Head of caudate nucleus (tissue), 42 donors: ENCODE results near the gene COASY.
A peak's percentile ranks its signal among the peaks of the same experiment; 100 is the strongest.

Experiments
- DNase-seq, 42 donors: peaks; one replicate each; pipeline versions ENCODE4 v3.0.0 to v3.0.0-alpha.2; 2020 to 2021; ENCODE audit warnings: mixed read lengths in 7 of 42
- intact Hi-C: fragments of 100-400 bp; cut with DNase I; formaldehyde crosslinking; loops from one replicate; pipeline ENCODE4 v1.15.0; 2022

COASY gene

DNA sequence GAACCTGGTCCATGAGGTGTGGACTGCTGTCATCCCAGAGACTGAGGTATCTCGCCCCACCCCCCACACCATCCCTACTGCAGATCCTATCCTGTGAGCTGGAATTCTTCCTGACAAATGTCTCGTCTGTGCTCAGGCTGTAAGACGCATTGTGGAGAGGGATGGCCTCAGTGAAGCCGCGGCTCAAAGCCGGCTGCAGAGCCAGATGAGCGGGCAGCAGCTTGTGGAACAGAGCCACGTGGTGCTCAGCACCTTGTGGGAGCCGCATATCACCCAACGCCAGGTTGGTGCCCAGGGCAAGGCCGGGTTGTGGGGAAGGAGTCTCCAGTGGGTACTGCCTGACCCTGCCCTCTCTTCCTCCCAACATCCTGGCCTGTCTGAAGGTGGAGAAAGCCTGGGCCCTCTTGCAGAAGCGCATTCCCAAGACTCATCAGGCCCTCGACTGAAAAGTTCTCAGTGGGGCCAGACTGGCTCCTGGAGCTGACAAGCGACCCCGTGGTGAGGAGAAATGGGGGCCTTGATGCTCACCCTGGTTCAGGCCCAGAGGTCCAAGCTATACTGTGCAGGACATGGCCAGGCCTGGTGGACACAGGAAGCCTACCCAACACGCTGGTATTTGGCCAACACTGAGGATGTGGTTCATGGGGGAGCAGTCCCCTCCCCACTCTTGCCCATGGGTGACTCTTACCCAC is 3.7 kb downstream of the COASY start:
- intact Hi-C loops = no loop called here
- DNase-seq = no peak

DNA sequence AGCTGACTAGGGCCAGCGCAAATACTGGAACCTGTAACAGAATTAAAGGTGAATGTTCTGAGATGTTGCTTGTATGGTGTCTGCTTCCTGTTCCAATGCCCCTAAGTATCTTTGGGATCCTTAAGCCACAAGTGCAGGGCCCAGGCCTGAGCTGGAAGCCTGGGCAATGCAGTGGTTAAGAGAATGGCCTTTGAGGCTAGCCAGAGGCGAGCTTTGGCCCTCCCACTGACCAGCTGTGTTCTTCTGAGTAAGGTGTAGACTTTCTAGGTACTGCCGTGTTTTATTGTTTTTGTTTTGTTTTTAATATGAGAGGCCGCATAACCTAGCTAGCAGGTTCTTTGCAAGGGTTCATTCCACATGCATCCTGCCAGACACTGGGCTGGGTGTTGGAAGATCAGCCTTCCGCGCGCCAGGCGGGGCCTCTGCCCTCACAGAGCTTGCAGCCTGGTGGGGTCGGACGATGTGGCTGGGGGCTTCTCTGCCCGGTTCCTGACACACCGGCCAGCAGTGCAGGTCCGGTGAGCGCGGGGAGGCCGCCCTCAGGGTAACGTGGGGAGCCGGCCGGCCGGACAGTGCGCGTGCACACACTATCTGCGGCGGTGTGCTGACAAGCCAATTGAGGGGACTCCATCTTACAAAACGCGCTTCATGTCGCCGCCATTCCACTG is 4.4 kb downstream of the COASY start:
- peak in 1 of 42 donors; percentile 18 for DNase-seq
- intact Hi-C loops = no loop called here

DNA sequence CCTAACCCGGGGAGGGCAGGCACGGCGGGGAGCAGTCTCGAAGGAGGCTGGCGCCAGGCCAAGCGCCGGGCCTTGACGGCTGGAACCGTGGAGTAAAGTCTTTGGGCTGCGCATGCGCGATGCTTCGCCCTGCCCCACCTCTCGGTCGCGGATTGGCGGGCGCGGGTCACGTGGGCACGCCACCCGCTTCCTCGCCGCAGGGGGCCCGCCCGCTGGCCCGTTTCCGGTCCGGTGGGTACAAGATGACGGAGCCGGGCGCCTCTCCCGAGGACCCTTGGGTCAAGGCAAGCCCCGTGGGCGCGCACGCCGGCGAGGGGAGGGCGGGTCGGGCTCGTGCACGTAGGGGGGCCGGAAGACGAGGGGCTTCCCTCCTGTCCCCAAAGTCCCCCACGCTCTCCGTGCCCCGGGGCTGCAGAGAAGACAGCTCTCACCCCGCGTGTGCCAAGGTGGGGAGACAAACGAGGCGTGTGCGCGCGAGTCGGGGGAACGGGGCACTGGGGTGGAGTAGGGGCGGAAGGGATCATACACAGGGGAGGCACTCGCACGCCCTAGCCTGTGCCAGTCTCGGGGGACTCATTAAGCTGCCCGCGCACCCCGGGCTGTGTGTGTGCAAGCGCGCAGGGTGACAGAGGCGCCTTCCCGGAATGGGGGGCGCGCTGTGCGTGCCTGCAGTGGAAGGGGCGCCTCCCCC is 5.1 kb downstream of the COASY start, which contains the start of gene MLX:
TSS of gene MLX (plus strand) at position 218 of the 691 bp plus-strand sequence. CDS start at position 243, 25 bp downstream.
- DNase-seq = peak; percentile 77 to 98 (median 94)
- intact Hi-C loops = no loop called here

DNA sequence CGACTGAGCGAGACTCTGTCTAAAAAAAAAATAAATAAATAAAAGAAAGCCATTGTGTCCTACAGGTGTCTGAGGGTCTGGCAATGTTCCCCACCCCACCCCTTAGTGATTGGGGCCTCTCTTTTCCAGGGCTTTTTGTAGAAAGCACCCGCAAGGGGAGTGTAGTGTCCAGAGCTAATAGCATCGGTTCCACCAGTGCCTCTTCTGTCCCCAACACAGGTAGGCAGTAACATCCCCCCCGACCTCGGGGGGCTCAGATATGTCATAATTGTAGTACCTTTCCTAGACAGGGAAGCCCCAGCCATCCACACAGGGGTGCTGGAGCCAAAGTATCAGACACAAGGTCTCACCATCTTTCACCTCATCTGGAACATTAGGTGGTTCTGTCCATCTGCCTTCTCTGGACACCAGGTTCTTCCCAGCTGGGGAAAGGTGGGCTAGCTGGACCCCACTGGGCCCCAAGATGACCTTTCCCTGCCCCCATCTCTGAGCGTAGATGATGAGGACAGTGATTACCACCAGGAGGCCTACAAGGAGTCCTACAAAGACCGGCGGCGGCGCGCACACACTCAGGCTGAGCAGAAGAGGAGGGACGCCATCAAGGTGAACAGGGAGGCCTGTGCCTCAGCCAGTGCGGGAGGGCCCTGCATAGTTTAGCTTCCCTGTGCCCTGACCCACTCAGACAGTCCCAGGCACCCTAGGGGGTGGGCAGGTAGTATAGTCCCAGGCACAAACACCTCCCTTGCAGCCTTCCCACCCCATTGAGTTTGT is 6.6 kb downstream of the COASY start:
- no peak for DNase-seq
- intact Hi-C loops = no loop called here

DNA sequence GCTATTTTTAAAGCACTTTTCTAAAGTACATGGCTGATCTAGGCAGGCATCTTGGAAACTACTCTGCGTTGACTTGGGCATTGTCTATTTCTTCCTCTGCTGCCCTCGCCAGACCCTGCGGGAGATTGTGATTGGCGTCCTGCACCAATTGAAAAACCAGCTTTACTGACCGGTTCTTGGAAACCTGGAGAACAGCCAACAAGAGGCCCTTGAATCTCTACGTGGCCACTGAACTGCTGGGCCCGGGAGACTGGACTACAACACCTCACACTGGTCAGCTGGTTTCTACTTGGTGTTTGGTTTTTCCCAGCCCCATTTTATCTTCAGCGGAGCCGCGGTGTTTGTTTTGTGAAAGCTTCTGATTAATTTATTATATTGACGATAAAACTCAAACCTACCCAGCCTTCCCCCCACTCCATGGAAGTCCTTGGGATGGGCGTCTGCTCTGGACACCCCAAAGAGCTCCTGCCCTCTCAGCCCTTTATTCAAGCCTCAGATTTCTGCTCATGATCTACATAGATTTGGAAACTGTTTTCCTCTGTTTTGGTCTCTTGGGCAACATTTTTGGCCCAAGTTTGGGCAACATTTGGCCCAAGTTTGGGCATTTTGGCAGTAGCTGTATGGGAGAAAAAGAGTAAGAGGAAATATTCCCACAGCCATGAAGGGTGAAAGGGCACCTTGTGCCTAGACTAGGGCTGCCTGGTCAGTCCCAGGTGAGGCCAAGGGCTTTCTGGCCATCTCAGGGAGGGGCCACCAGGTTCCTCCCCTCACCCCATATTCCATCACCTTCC is 9.7 kb downstream of the COASY start:
- DNase-seq = no peak
- intact Hi-C loops = no loop called here

DNA sequence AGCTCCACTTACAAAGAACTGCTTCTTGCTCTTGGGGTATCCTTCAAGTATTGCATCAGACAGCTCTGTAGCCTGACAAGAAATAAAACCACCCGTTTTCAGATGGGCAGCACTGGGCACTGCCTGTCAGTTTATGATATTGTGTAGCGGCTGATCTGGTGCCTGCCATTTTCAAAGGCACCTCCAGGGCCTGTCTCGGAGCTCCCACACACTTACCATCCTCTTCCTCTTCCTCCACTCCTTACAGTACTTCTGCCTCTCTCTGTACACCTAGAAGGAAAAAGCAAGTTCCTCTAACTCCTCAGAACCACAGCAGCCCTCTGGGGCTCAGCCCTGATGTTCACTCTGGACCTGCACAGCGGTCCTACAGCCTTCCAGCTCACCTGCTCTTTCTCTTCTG is 11.1 kb downstream of the COASY start:
- intact Hi-C loops = no loop called here
- DNase-seq = no peak

DNA sequence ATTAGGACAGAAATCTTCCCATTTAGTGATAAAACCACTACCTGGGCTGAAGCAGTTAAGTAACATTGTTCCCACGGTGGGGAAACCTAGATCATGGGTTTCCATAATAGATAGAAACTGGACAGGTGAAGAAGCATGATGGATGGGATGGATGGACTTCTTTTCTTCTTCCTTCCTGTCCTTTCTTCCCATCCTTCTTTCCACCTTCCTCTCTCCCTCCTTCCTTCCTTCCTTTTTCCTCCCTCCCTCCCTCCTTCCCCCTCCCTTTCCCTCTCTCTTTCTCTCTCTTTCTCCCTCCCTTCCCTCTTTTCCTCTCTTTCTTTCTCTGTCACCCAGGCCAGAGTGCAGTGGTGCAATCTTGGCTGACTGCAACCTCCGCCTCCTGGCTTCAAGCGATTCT is 12.5 kb downstream of the COASY start:
- no peak for DNase-seq

DNA sequence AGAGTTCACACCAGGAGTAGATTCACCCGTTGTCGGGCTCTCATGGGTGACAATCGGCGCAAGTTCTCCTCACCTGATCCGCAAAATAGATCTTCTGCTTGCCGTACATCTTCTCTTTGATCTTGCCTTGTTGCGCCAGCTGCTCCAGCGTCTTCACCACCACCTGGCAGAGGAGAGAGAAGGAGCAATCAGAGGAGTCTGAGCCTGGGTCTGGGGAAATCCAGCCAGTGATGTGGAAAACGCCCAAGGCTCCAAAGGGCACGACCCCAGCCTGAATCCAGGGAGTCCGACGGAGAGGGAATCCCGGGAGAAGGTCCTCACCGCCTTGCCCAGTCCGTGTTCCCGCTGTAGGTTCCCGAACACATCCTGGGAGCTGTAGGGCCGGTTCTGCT is 15.2 kb downstream of the COASY start:
- no peak for DNase-seq
- intact Hi-C loops = loop anchor here (5.0 kb wide), 1 partner anchor 100 kb away; the partner anchor contains the start of gene PLEKHH3

More for the DNA sequence above, 12.5 kb downstream of the COASY start:
- intact Hi-C loops = no loop called here

DNA sequence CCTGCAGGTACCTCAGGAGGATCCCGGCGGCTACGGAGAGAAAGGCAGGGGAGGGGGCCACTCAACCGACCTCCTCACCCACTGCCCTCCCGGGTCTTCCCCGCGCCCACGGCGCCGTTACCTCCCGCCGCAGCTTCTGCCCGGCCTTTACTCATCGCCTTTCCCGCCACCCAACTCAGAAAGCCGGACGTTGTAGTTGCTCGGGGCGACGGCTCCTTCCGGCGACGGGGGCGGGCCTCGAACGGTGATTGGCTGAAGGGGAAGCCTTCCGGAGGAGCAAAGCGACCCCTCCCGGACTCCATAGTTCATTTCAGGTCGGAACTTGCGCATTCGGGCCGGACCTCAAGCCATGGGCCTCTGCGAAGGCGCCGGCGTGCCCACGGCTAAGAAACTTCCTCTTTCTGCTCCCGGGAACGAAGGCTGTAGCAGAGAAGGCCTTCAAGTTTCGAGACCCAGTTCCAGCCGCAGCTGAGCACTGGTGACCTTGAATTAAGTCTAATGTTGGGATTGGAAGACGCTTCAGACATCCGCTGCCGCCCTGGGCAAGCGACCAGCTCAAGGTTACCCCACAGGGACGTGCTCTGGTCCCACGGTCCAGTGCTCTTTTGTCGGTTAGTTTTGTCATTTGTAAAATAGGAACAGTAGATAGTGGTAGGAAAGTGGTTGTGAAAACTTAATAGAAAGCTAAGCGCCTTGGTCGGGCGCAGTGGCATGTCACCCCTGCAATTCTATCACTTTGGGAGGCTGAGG is 15.8 kb downstream of the COASY start, which contains the start of gene PSMC3IP:
TSS of gene PSMC3IP (minus strand) at position 198 of the 750 bp plus-strand sequence. CDS start at position 155, 43 bp downstream.
- DNase-seq = peak; percentile 91 to 99 (median 96)
- intact Hi-C loops = loop anchor here (5.0 kb wide), 1 partner anchor 100 kb away; the partner anchor contains the start of gene PLEKHH3

DNA sequence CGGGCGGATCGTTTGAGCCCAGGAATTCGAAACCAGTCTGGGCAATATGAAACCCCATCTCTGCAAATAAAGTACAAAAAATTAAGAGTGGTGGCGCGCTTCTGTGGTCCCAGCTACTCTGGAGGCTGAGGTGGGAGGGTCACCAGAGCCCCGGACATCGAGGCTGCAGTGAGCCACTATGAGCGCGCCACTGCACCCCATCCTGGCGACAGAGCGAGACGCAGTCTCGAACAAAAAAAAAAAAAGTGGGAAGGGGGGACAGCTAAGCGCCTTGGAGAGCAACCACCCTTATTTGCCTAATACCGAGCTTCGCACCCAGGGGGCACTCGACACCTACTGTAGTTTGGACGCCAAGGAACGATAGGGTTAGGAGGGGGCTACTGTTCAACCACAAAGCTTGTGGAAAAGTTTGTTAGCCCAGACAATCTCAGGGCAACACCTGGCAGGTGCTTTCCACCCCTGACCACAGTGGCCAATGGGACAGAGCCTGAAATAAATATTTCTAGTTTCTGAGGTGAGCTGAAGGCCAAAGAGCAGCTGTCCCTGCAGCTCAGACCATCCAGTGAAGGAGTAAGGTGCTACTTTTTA is 16.4 kb downstream of the COASY start:
- intact Hi-C loops = loop anchor here (5.0 kb wide), 1 partner anchor 99 kb away; the partner anchor contains the start of gene PLEKHH3
- peak; percentile 45 to 89 (median 76) for DNase-seq

DNA sequence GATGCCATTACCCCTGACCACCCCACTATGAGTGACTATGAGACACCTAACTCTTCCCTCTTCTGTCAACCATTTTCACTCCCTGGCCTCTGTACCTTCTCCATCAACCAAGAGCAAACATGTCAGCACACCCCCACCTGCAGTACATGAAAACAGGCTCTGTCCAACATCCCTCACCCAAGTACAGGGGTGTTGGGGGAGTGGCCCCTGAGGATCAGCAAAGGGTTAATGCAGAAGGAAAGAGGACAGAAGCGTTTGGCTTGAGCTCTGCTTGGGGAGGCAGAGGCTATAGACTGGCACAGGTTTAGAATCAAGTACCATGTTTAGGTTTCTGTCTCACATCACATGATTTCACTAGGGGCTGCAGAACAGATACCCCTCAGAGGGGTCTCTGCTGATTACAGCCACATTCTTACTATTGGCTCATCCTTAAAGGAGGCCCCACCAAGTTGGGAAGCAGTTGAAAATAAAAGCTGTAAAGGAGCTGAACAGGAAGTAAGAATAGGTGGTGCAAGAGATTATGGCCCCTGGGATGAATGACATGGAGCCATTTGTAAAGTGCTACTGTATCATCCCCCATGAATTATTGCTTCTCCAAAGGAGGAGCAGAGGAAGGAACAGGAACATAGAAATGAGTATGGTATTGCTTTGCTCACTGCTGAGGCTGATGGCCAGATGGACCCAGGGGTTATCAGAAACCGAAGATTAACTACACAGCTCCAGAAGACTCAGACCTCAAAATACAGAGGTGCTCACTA is 18.0 kb downstream of the COASY start:
- peak in 1 of 42 donors; percentile 2 for DNase-seq
- intact Hi-C loops = loop anchor here (5.0 kb wide), 1 partner anchor 97 kb away; the partner anchor contains the start of gene PLEKHH3

DNA sequence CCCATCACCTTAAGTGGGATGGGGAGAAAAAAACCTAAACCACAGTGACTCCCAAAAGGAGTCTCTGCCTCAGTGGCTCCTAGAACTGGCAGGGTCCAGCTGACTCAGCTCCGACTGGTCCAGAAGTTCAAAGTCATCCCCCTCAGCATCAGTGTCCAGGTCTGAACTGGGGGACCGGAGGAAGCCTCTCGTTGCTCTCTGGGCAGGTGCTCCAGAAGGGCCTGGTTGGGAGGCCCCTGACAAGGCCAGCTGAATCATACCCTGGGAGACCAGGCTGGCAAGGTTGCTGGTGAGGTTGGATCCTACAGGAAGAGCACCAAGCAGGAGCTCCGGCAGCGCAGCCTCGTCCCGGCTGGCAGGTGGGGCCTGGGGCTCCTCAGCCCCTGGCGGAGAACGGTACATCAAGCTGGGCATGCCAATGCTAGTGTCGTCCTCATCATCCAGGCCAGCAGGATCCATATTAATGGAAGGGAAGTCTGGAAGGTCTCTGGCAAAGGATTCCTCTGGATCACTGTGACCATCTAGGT is 19.9 kb downstream of the COASY start:
- intact Hi-C loops = no loop called here
- DNase-seq = peak in 1 of 42 donors; percentile 6

DNA sequence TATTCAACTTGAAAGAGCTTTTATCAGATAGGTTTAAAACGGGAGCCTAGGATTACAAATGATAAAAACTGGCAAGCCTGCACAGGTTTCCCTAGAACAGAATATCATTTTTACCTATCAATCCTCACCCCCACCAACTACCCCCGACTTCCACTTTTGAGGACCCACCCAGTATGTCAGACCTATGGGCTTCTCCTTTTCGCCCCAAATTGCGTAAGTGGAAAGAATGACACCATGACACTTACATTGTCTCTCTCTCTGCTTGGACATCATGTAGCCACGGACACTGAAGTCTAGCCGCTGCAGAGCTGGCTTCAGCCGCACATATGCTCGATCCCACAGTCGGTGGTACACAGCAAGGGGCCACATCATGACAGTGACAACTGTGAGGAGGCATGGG is 22.9 kb downstream of the COASY start:
- DNase-seq = peak in 1 of 42 donors; percentile 8
- intact Hi-C loops = no loop called here

DNA sequence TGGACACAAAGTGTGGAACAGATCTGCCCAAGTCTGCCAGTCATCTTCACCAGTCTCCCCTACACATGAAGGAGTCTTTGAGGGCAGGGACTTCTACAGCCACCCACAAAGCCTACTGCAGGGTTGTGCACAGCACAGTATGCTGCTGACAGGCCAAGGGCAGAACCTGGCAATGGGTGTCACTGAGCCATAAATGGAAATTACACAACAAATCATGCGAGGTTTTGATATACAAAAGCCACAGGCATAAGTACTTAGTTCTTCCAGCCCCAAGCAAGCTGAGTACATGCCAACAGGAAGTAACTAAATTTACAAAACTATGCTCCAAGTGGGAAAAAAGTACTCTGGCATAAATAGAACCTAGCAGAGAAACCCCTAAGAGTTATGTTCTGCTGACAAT is 23.4 kb downstream of the COASY start:
- intact Hi-C loops = no loop called here
- DNase-seq = peak in 1 of 42 donors; percentile 1

DNA sequence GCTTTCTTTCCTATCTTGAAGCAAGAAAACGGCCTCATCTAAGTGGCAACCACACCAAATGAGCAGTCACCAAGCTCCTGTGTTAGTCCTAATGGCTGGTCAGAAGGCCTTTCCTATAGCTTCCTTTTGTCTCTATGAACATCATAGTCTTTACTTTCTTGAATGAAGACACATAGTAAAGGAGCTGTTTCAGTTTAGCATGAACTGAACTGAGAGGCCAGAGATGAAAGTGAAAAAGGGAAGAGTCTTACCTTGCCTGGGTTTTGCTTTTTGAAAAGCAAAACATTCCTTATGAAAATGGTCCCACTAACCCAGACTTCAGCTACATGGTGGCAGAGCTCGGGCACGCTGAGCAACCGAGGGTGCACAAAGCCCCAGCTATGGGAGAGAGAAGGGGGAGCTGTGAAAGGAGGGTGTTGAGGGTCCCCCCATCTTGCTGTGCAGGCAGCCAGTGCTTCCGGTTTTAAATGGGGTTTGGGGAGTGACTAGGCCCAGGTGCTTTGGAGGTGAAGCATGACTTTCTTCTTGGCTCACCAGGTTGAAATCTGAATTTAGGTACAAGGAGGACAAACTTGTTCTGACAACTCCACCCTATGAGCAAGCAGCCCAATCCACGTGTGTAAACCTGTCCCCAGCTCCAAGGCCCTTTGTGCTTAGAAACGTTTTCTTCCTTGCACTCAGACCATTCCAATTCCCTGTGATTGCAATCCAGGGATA is 24.7 kb downstream of the COASY start:
- DNase-seq = no peak
- intact Hi-C loops = no loop called here
